Measurements from ENCODE around the gene CAMTA1. TPM values are rescaled to one million over a fixed set of nuclear protein-coding genes. Genes with fewer than 3 reads are reported as not detected.

Gene CAMTA1
- total and polyA plus RNA-seq, 9 of the 15 experiments (the other 6 are each of a cell fraction or from before 2014, with no cell fraction given): 43.9 to 161 (median 65.9) TPM

DNA sequence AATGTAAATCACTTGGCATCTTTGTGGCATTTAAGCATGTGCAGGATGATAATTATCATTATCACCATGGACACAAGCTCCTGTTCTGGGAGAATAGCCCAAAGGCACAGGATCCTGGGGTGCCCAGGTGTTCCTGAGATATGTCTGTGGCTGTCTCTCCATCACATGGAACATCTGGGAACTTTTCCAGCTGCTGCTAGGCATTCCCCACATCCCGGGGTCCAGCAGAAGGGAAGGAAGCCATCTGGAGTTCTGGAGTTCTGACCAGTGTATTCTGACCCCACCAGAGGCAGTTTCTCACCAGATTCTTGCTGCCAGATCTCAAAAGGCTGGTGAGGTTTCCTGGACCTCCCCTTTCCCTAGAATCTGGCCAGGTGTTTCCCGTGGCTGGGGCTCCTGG, 726.1 kb downstream of the CAMTA1 start (continued):
- TF ChIP-seq, protein P1, sequence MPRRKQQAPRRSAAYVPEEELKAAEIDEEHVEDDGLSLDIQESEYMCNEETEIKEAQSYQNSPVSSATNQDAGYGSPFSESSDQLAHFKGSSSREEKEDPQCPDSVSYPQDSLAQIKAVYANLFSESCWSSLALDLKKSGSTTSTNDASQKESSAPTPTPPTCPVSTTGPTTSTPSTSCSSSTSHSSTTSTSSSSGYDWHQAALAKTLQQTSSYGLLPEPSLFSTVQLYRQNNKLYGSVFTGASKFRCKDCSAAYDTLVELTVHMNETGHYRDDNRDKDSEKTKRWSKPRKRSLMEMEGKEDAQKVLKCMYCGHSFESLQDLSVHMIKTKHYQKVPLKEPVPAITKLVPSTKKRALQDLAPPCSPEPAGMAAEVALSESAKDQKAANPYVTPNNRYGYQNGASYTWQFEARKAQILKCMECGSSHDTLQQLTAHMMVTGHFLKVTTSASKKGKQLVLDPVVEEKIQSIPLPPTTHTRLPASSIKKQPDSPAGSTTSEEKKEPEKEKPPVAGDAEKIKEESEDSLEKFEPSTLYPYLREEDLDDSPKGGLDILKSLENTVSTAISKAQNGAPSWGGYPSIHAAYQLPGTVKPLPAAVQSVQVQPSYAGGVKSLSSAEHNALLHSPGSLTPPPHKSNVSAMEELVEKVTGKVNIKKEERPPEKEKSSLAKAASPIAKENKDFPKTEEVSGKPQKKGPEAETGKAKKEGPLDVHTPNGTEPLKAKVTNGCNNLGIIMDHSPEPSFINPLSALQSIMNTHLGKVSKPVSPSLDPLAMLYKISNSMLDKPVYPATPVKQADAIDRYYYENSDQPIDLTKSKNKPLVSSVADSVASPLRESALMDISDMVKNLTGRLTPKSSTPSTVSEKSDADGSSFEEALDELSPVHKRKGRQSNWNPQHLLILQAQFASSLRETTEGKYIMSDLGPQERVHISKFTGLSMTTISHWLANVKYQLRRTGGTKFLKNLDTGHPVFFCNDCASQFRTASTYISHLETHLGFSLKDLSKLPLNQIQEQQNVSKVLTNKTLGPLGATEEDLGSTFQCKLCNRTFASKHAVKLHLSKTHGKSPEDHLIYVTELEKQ (CRISPR knock-in tag; IDR thresholded peaks at IDR 0.05): no peak
- no peak for TF ChIP-seq HEY1 (CRISPR knock-in tag; IDR thresholded peaks at IDR 0.05; ENCODE audit: borderline replicate concordance)
- TF ChIP-seq ZNF75A (CRISPR knock-in tag; IDR thresholded peaks at IDR 0.05): no peak

- ATAC-seq (no peak), DNase-seq (ENCODE audit: extremely low read depth in 1 of 4, low spot score in 3 of 4) (no peak), FAIRE-seq (no peak)
- Histone ChIP-seq H3K9ac (ENCODE audit: insufficient read depth in 1 of 2, low read depth in 2 of 2, low read length in 2 of 2) (no peak overlapping the region), H3K36me3 (ENCODE audit: control insufficient read depth, insufficient read depth, low read length) (no peaks in the 10 kb centered on the region), H2AFZ (ENCODE audit: low read depth, low read length) (no peak overlapping the region), H3K4me3 (no peak overlapping the region), H3K27ac (ENCODE audit: extremely low read depth, low read depth, low read length) (no peak overlapping the region), H3K9me1 (ENCODE audit: control insufficient read depth, insufficient read depth, low read length) (no peaks in the 10 kb centered on the region), H3K27me3 (ENCODE audit: control insufficient read depth in 2 of 2, insufficient read depth in 2 of 2, low read length in 2 of 2) (peaks cover 2 to 57% of the 10 kb centered on the region in 2 experiments; a peak in 3 of 5 replicates), H3K9me3 (replicated peaks; ENCODE audit: control insufficient read depth, insufficient read depth, low read depth, low read length) (no peaks in the 10 kb centered on the region), H3K4me1 (replicated peaks in 1 of 2; ENCODE audit: control insufficient read depth in 2 of 2, insufficient read depth in 2 of 2, low read length in 2 of 2) (no peaks in the 10 kb centered on the region), H4K20me1 (replicated peaks; ENCODE audit: control insufficient read depth, insufficient read depth, low read length) (peaks cover 4% of the 10 kb centered on the region), H3K4me2 (ENCODE audit: insufficient read depth, low read length) (no peak overlapping the region), H3K79me2 (ENCODE audit: control insufficient read depth, insufficient read depth, low read length) (no peaks in the 10 kb centered on the region)
- 0% methylated on average over 8 of the region's 10 CpGs for WGBS (ENCODE audit: insufficient coverage, low coverage, missing lambda C conversion rate)
- CTCF ChIA-PET (ENCODE audit: low intra/inter-chr PET ratio): no interaction called here
- BruUV-seq (replicated peaks): no TSS peak
- POLR2A ChIA-PET: no interaction called here
- intact Hi-C loops (cut with micrococcal nuclease): no loop called here
- in situ Hi-C loops (cut with MboI): no loop called here
- TF ChIP-seq SMARCA5 (IDR thresholded peaks at IDR 0.05) (no peak), ZNF740 (CRISPR knock-in tag; IDR thresholded peaks at IDR 0.05) (no peak), ZNF740 (tag; IDR thresholded peaks at IDR 0.05) (no peak)
These were observed 727.8 kb downstream of the CAMTA1 start for GRCh38 chr1:7513081-7513480.
